Raji (cell line): ENCODE results near the gene RTN4RL1.

Experiments
- POLR2A ChIP-seq: IDR thresholded peaks from 2 replicates; pipeline ENCODE4 v1.6.1; 2011; ENCODE audit warnings: low read depth, low read length, control low read depth; ENCODE audit not compliant: insufficient read depth

RTN4RL1 gene

GRCh38 chr17:2008332-2009126 lies 16.6 kb downstream of the RTN4RL1 start:
- TF ChIP-seq POLR2A: no peak

DNA sequence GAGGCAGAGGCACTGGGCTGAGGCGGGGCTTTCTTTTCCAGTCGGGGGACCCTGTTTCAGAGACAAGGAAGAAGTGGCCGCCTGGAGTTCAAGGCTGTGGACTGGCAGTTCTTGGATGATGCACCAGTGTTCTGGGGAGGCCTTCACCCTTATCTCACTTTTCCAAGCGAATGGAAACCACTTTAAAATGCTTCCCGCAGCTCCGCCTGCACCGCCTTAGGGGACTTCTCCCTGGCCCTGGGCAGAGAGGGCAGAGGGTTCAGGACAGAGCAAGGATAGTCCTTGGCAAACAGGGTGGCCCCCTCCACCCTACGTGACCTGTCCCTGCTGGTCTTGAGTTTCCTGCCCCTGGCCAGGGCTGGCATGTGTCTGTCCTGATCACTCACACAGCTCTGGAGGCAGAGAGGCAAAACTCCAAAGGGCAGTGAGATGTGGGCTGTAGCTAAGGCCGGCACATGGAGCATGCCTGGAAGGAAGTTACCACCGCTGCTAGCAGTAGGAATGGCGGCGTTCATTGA lies 20.6 kb downstream of the RTN4RL1 start:
- TF ChIP-seq POLR2A: no peak

DNA sequence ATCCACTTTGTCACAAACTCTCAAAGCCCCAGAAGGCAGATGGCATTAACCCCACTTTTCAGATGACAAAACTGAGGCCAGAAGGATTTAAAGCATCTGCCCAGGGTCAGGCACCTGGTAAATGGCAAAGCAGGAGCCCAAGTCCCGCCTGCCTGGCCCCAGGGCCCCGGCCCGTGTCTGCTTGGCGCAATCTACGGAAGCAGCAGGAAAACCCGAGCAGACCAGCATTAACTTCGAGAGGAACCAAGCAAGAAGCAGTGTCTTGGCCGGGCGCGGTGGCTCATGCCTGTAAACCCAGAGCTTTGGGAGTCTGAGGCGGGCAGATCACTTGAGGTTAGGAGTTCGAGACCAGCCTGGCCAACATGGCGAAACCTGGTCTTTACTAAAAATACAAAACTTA lies 21.6 kb downstream of the RTN4RL1 start:
- TF ChIP-seq POLR2A: no peak

DNA sequence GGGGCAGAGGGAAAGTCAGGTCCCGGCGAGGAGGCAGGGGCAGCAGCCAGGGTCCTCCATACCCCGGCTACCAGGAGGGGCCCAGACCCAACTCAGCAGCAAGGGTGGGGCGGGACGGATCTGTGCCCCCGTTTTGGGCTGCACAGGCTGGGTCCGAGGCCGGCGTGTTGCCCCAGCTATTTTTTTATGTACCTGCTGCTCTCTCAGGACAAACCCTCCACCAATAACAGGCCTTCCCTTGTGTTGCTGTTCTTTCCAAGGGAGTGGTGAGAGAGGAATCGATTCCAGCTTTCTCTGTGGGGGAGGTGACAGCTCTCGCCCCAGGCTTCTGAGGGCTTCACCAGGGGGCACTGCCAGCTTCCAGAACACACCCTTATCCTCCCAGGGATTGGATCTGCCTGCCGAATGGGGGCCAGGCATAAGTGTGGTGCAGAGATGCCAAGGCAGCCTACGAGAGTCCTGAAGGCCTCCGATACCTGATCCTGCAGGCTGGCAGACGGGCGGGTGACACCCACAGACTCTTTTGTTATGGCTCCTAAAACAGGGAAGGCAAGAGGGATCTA lies 22.3 kb downstream of the RTN4RL1 start:
- TF ChIP-seq POLR2A: no peak

GRCh38 chr17:1999557-2000251 lies 25.4 kb downstream of the RTN4RL1 start:
- no peak for TF ChIP-seq POLR2A

DNA sequence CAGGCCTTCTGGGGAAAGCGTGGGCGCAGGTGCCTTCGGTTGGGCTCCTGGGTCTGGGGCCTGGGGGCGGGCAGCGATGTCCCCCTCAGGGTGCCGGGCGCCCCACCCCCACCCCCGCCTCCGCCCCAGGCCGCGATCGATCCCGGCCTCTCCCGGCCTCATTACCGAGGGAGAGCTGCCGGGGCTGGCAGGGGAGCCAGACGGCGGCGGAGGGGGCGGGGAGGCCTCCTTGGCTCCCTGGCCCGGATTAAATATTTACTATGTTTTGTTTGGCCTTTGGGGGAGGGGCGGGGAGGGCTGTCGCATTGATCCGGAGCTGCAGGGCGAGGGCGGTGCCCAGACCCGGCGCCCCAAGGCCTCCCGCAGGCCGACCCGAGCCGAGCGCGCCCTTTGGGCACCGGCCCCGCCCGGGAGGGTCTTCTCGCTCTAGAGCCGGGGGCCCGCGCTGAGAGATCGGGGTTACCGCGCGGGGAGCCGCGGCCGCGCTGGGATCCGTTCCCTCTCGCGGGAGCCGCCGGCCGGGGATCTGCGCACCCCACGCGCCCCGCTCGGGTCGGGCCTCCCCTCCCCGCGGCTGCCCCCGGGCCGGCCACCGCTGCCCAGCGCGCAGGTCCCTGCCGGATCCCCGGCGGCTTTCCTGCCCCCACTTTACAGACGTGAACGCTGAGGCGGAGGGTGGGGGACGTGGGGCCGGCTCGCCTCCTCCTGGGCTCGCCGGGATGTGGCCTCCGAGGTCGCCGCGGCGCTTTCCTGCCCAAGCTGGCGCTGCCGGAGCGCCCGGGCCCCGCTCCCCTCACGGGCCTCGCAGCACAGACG lies 27.0 kb downstream of the RTN4RL1 start:
- no peak for TF ChIP-seq POLR2A

DNA sequence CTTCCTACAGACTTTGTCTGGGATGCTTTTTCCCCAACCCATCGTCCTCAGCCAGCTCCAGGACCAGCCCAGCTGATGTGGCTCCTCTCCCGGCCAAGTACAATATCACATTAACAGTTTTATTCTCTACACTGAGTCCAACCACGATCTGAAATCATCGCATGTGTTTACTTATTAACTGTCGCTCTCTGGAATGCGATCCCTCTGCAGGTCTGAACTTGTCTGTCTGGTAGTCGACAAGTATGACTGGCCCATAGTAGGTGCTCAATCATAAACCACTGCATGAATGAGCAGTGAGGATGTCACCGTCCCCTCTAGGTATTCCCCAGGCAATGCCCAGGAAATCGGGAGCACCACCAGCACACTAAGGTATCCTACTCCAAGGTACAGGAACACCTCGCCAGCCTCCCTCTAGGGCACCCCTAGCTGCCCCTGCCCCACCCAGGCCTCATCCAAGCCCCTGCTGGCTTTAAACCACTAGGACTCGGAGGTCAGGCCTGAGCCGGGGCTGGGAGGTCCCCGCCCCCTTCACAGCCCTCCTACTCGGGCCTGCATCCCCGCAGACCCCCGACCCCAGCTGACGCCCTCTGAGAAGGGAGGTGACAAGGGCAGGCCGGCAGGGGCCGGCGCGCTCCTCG lies 27.7 kb downstream of the RTN4RL1 start:
- no peak for TF ChIP-seq POLR2A

DNA sequence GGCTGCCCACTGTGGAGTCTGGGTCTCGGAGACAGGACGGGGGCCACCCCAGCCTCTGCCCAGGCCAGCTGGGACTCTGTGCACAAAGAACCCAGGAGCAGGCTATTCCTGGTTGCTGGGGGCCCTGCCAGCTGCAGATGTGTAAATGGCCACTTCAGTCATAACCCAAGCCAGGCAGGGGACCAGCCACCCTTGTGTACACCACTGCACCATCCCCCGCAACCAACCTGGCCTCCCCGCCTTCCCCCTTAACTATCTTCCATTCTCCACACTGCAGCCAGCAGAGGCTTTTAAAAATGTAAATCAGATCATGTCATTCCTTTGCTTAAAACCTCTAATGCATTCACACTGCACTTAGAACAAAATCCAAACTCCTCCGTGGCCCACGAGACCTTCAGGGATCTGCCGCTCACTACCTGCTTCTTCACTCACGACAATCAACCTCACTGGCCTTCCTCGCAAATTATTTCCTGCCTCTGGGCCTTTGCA lies 28.3 kb downstream of the RTN4RL1 start:
- no peak for TF ChIP-seq POLR2A

DNA sequence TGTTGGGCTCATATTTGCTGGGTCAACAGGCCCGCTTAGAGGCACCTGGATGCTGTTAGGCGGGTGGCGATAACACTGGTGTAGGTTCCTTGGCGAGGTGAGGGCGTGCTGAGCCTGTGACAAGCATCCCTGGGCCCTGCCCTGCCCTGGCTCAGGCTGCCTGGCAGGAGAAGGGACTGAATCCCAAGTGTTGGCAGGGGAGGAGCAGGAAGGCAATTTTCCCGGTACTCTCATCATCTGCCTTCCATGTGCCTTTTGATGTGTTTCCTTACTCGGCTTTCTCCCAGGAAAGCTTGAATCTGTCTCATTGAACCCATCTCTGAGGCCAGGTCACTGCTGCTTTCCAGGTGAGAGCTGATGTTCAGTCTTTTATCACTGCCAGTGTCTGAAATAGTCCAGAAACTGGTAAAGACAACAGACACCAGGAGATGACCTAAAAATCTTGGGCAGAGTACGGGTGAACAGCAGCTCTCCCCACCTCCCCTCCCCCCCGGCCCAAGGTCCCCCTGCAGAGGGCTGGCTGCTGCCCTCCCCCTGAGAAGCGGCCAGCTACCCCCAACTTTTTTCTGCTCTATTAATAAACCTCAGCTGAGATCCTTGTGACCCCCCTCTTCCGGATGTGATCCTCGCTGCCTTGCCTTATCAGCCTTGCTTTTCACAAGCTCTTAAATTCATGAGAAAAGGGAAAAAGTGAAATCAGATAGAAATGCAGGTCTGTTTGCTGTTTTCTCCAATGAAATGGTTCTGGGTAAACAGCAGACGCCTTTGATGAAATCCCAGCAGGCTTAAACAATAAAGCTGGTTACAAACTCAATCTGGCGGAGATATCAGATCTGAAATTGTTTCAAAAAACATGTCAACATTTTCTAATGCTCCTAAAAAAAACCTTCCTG lies 29.0 kb downstream of the RTN4RL1 start:
- no peak for TF ChIP-seq POLR2A

- TF ChIP-seq POLR2A: no peak
These were observed 29.7 kb downstream of the RTN4RL1 start for GRCh38 chr17:1995321-1995892.

DNA sequence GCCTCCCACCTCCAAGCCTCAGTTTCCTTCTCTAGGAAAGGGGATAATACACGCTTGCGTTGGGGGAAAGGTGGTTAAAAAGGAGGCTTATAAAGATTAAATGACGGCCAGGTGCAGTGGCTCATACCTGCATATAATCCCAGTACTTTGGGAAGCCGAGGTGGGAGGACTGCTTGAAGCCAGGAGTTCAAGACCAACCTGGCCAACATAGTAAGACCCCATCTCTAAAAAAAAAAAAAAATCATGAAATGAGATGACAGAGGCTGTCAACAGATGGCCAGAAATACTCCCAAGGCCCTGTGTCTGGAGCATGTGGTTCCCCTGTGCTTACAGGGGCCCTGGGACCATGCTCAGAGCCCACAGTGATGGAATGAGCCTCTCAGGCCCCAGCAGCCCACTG lies 30.4 kb downstream of the RTN4RL1 start:
- TF ChIP-seq POLR2A: no peak

DNA sequence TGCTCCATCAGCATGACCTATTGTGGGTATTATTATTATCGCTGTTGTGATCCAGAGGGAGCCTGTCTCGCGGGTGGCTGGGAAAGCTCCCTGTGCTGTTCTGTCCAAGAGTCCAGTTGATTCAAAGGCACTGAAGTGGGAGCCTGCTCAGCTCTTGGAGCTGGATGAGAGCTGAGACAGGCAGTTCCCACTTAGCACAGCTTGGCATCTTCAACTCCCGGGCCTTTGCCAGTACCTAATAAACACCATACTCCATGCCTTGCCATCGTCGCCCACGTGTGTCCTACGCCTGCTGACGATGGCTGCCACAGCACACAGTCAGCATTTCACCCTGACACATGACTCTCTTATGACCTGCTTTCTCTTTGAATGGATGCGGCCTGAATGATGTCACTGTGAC lies 32.6 kb downstream of the RTN4RL1 start:
- TF ChIP-seq POLR2A: no peak

DNA sequence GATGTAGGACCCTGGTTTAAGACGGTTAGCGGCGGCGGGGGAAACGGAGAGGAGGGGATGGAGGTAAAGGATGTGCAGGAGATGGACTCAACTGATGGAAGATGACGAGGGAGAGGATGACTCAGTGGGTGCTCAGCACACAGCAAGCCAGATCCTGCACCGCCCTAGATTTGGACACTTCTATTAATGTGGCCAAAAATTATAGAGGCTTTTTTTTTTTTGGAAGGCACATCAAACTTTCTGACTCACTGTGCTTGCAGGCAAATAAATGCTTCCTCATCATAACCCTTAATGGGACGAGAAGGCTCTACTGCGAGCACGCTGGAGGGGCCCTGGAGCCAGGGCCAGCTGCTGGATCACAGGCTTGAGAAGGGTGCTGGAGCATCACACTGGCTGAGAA lies 36.0 kb downstream of the RTN4RL1 start:
- TF ChIP-seq POLR2A: no peak

DNA sequence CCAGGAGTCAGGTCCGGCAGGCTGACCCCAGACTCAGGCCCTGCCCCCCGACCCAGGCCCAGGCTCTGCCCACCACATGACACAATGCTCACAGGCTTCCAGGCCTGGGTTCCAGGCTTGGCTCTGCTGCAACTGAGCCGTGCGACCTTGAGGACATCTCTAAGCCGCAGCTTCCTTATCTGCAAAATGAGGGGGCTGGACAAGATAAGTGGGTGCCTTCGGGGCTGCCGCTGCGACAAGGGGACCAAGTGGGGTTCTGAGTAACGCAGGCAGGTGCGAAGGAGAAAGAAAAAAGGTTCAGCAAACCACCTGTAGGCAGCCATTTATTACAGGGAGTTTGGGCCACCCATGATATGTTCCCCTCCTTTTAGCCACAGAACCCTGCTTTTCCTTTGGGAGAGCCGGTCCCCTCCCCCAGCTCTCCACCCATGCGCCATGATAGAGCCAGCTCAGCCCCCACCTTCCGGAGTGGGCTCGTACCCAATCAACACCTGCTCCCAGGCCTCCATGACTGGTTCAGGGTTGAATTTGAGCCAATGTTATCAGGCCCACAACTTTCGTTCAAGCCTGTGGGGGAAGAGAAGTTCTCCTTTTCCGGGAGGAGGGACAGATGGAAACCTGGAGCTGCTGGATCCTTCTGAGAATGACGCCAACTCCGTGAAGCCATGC lies 38.2 kb downstream of the RTN4RL1 start:
- TF ChIP-seq POLR2A: no peak
